ENCODE results near the gene KYAT1.
"Not testable (repeated sequence)": the region's sequence is repeated elsewhere in the genome, so short reads cannot be mapped to it uniquely, and the experiment has no call there.

KYAT1 gene

DNA sequence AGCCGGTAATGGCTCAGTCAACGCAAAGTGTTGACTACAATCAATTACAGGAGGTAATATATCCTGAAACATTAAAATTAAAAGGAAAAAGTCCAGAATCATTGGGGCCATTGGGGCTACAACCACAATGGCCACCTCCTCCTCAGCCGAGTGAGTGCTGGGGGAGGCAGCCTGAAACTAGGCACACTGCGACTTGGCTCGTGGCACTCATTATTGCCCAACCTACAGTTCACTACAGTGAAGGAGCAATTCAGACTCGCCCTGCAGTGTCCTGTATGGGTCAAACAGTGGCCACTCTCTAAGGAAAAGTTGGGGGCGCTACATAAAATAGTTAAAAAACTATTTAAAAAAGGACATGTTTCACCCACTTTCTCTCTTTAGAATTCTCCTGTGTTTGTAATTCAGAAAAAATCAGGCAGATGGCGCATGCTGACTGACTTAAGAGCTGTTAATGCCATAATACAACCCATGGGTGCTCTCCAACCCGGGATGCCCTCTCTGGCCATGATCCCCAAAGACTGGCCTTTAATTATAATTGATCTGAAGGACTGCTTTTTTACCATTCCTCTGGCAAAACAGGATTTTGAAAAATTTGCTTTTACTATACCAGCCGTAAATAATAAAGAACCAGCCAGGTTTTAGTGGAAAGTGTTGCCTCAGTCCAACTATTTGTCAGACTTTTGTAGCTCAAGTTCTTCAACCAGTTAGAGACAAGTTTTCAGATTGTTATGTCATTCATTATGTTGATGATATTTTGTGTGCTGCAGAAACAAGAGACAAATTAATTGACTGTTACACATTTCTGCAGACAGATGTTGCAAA is 29.8 kb downstream of the KYAT1 start:
- TF ChIP-seq, protein P1, sequence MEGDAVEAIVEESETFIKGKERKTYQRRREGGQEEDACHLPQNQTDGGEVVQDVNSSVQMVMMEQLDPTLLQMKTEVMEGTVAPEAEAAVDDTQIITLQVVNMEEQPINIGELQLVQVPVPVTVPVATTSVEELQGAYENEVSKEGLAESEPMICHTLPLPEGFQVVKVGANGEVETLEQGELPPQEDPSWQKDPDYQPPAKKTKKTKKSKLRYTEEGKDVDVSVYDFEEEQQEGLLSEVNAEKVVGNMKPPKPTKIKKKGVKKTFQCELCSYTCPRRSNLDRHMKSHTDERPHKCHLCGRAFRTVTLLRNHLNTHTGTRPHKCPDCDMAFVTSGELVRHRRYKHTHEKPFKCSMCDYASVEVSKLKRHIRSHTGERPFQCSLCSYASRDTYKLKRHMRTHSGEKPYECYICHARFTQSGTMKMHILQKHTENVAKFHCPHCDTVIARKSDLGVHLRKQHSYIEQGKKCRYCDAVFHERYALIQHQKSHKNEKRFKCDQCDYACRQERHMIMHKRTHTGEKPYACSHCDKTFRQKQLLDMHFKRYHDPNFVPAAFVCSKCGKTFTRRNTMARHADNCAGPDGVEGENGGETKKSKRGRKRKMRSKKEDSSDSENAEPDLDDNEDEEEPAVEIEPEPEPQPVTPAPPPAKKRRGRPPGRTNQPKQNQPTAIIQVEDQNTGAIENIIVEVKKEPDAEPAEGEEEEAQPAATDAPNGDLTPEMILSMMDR (conservative IDR thresholded peaks at IDR 0.05; ENCODE audit: control insufficient read depth, insufficient read depth, low read depth, low read length), result peak; percentile 42
- not testable (repeated sequence) for H3K4me3 ChIP-seq (ENCODE audit: control insufficient read depth, low read depth, low read length)
- peak; percentile 62 for DNase-seq (ENCODE audit: low read depth)

DNA sequence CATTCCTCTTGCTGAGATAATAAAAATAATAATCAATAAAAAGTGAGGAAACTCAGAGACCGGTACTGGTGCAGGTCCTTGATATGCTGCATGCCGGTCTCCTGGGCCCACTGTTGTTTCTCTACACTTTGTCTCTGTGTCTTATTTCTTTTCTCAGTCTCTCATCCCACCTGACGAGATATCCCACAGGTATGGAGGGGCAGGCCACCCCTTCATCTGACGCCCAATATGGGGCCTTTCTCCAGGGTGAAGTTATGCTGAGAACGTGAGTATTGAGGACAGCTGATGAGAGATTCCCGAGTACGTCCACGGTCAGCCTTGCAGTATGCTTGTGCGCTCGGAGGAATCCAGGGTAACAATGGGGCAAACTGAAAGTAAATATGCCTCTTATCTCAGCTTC is 30.7 kb downstream of the KYAT1 start:
- H3K4me3 ChIP-seq (ENCODE audit: control insufficient read depth, low read depth, low read length); DNase-seq (ENCODE audit: low read depth): not testable (repeated sequence)

DNA sequence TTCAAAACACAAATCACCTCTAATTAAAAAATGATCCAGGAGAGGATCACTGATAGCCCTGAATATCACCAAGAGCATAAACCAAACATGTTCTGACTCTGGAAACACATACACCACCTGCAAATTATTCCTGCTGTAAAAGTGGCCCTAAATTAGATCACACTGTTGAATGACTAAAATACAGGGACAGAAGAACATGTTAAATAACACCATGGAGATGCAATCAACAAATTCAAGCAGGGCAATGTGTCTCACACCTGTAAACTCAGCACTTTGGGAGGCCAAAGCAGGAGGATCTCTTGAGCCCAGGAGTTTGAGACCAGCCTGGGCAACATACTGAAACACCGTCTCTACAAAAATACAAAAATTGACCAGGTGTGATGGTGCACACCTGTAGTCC is 33.9 kb downstream of the KYAT1 start:
- no peak for DNase-seq (ENCODE audit: low read depth)
- no peak overlapping the region for H3K4me3 ChIP-seq (ENCODE audit: control insufficient read depth, low read depth, low read length)
- TF ChIP-seq, protein P1 (conservative IDR thresholded peaks at IDR 0.05; ENCODE audit: control insufficient read depth, insufficient read depth, low read depth, low read length), result no peak

GRCh38 chr9:128846680-128847030 is 35.1 kb downstream of the KYAT1 start:
- H3K4me3 ChIP-seq (ENCODE audit: control insufficient read depth, low read depth, low read length), result no peak overlapping the region
- TF ChIP-seq, protein P1 (conservative IDR thresholded peaks at IDR 0.05; ENCODE audit: control insufficient read depth, insufficient read depth, low read depth, low read length), result no peak
- no peak for DNase-seq (ENCODE audit: low read depth)

GRCh38 chr9:128845186-128845931 is 36.4 kb downstream of the KYAT1 start:
- TF ChIP-seq, protein P1 (conservative IDR thresholded peaks at IDR 0.05; ENCODE audit: control insufficient read depth, insufficient read depth, low read depth, low read length), result no peak

DNA sequence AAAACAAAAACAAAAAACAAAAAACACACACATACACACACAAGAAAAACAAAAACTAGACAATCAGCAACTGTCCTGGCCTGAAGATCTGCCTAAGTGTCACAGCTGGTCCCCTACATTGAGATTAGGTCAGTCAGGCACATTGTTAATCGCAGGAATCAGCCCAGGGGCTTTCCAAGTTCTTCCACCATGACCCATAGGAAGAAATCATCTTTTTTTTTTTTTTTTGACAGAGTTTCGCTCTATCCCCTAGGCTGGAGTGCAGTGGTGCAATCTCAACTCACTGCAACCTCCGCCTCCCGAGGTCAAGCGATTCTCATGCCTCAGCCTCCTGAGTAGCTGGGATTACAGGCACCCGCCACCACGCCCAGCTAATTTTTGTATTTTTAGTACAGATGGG is 38.6 kb downstream of the KYAT1 start:
- DNase-seq (ENCODE audit: low read depth); H3K4me3 ChIP-seq (ENCODE audit: control insufficient read depth, low read depth, low read length): not testable (repeated sequence)

More at GRCh38 chr9:128845186-128845931, 36.4 kb downstream of the KYAT1 start:
- H3K4me3 ChIP-seq (ENCODE audit: control insufficient read depth, low read depth, low read length), result no peak overlapping the region
- no peak for DNase-seq (ENCODE audit: low read depth)

DNA sequence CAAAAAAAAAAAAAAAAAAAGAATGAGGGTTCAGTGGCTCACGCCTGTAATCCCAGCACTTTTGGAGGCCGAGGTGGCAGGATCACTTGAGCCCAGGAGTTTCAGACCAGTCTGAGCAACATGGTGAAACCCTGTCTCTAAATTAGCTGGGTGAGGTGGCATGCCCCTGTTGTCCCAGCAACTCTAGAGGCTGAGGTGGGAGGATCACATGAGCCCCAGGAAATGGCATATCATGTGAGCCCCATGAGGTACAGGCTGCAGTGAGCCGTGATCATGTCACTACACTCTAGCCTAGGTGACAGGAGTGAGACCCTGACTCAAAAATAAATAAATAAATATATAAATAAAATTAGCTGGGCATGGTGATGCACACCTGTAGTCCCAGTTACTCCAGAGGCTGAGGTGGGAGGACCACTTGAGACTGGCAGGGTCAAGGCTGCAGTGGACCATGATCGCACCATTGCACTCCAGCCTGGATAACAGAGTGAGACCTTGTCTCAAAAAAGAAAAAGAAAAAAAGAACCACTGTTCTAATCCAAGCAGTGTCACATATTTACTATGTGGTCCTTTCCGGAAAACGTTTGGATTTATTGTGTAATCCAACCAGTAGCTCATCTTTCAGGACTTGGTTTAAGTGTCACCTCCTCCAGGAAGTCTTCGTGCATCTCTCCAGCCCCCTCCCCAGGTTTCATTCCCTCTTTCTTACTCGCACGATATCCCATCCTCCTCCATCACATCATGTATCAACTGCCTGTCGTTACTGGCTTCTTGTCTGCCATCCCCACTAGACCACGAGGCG is 39.9 kb downstream of the KYAT1 start:
- no peak for DNase-seq (ENCODE audit: low read depth)
- TF ChIP-seq, protein P1 (conservative IDR thresholded peaks at IDR 0.05; ENCODE audit: control insufficient read depth, insufficient read depth, low read depth, low read length), result no peak
- no peak overlapping the region for H3K4me3 ChIP-seq (ENCODE audit: control insufficient read depth, low read depth, low read length)

Measured in fibroblast of mammary gland (primary cell).